H54 (cell line): ENCODE measurements around the gene IRX4.

Experiments used
- DNase-seq: peaks from one replicate; pipeline ENCODE4 v3.0.0; 2011; ENCODE audit warnings: low spot score, mixed read lengths; ENCODE audit not compliant: insufficient read length
- FAIRE-seq: peaks from 3 replicates; lab custom pipeline; 2011; peaks lifted over from hg19 to GRCh38; lab: Jason Lieb, UNC
- POLR2A ChIP-seq: IDR thresholded peaks from 2 replicates; pipeline ENCODE4 v1.6.1; 2011; ENCODE audit warnings: low read depth, mild to moderate bottlenecking, low read length

IRX4 gene

GRCh38 chr5:1882337-1883119 lies at the start of gene IRX4:
Gene IRX4, minus strand, starts transcription at chr5:1882925. Its CDS starts 278 bp downstream, at chr5:1882647.
- TF ChIP-seq POLR2A, result no peak
- DNase-seq, result no peak
- FAIRE-seq, result no peak

GRCh38 chr5:1931604-1932231 lies 49.0 kb upstream of the IRX4 start:
- FAIRE-seq (no peak), DNase-seq (no peak)
- TF ChIP-seq POLR2A, result no peak

- DNase-seq (no peak), FAIRE-seq (no peak)
- no peak for TF ChIP-seq POLR2A
These were observed 48.3 kb upstream of the IRX4 start for GRCh38 chr5:1930880-1931603.

DNA sequence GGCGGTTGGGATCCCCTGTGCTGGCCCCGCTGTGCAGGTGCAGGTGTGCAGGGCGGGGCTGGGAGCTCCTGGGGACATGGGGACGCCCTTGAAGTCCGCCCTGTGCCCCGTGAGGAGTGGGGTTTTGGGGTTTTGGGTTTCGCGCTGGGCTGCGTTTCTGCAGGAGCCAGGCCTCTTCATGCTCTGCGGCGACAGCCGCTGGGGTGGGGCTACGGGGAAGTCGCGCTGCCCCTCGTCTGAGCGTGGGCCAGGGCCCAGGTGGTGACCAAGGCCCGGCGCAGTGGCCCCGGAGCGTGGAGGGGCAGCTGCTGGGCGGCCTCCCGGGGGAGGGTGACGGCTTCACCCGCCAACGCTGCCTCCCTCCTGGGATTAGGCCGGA lies 47.8 kb upstream of the IRX4 start:
- no peak for DNase-seq
- TF ChIP-seq POLR2A, result no peak
- no peak for FAIRE-seq

DNA sequence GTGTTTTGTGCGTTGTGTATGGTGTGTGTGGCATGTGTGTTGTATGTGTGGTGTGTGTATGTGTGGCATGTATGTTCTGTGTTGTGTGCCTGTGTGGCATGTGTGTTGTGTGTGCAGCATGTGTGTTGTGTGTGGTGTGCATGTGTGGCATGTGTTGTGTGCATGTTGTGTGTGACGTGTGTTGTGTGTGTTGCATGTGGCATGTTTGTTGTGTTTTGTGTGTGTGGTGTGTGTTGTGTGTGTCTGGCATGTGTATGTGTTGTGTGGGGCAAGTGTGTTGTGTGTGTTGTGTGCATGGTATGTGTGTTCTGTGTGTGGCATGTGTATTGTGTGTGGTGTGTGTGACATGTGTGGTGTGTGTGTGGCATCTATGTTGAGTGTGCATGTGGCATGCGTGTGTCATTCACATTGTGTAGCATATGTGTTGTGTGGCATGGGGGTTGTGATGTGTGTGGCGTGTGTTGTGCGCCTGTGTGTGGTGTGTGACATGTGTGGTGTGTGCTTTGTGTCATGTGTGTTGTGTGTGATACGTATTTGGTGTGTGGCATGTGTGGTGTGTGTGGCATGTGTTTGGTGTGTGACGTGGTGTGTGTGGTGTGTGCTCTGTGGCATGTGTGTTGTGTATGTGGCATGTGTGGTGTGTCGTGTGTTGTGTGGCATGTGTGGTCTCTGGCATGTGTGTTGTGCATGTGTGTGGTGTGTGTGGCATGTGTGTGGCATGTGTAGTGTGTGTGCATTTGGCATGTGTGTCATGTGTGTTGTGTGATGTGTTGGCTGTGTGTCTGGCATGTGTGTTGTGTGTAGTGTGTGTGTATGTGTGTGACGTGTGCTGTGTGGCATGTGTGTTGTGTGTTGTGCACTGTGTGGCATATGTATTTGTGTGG lies 46.6 kb upstream of the IRX4 start:
- DNase-seq, result no peak
- TF ChIP-seq POLR2A, result no peak
- no peak for FAIRE-seq

GRCh38 chr5:1926471-1927341 lies 44.0 kb upstream of the IRX4 start:
- DNase-seq, result no peak
- TF ChIP-seq POLR2A, result no peak
- no peak for FAIRE-seq

DNA sequence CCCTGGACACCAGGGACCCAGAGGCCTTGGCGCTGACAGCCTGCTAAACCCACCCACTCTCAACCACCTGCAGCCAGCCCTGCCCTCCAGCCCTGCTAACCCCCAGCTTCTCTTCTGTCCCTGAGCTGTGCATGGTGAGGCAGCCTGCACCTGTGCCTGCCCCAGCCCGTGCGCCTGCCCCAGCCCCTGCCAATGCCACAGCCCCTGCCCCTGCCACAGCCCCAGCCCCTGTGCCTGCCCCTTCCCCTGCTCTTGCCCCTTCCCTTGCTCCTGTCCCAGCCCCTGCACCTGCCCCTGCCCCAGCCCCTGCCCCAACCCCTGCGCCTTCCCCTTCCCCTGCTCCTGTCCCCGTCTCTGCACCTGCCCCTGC lies 43.3 kb upstream of the IRX4 start:
- no peak for TF ChIP-seq POLR2A
- no peak for FAIRE-seq
- DNase-seq, result no peak

GRCh38 chr5:1925111-1926070 lies 42.7 kb upstream of the IRX4 start:
- TF ChIP-seq POLR2A, result no peak
- FAIRE-seq (no peak), DNase-seq (no peak)

DNA sequence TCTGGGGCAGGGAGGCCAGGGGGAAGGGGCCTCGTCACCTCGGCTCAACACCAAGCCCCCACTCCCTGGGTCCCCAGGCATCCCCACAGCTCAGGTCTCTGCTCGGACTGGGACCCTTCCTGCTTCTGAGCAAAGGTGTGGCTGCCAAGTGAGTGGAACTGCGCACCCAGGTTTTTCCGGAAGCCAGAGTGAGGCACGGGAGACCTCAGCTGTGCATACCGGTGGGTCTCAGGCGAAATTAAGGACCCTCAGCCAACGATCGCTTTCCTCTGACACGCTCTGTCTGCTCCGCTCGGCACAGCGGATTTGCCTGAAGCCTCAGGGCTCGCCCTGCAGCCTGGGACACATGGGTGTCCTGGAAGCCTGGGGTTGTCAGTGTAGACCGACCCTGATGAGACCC lies 41.0 kb upstream of the IRX4 start:
- FAIRE-seq (no peak), DNase-seq (no peak)
- TF ChIP-seq POLR2A, result no peak

DNA sequence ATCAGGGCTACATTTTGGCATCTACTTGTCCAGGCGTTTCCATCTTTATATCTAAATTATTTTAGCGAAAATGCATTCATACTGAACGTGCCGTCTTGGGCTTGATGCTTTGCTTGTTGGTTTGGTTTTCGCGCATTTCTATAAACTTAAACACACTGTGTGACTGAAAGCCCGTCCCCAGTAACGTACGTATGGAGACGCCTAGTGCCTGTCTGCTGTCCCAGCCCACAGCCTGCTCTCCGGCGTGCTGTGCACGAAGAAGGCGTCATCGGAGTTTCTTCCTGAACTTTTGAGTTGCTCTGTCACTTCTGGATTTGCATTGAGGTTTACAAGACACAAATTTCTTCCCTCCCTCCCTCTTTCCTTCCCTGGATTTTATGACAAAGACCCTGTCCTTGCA lies 40.6 kb upstream of the IRX4 start:
- DNase-seq (no peak), FAIRE-seq (no peak)
- no peak for TF ChIP-seq POLR2A

GRCh38 chr5:1921711-1922110 lies 39.0 kb upstream of the IRX4 start:
- DNase-seq, result no peak
- TF ChIP-seq POLR2A, result no peak
- FAIRE-seq, result no peak

GRCh38 chr5:1919750-1920149 lies 37.0 kb upstream of the IRX4 start:
- DNase-seq, result no peak
- FAIRE-seq, result no peak
- TF ChIP-seq POLR2A, result no peak
